Right cardiac atrium (tissue), 5 donors: ENCODE data around the gene STK32B. TPM values are rescaled to one million over a fixed set of nuclear protein-coding genes. Genes with fewer than 3 reads are reported as not detected.
"Not testable (repeated sequence)": the region's sequence is repeated elsewhere in the genome, so short reads cannot be mapped to it uniquely, and the experiment has no call there.

Experiments
- ATAC-seq, 2 donors: fragments of 200-7000 bp; cut with Tn5 transposase; one replicate each; pipeline versions ENCODE4 v1.8.0 to v1.9.1; 2020; ENCODE audit warnings: moderate library complexity in 2 of 2, mild to moderate bottlenecking in 1 of 2
- DNase-seq, 3 donors: peaks; one replicate each; pipeline ENCODE4 v3.0.0-alpha.2; 2020
- H3K27ac ChIP-seq: one replicate; pipeline ENCODE4 v1.5.1; 2013; ENCODE audit warnings: mild to moderate bottlenecking, low read length, control low read depth, moderate library complexity
- H3K27me3 ChIP-seq: one replicate; pipeline ENCODE4 v1.6.1; 2013; ENCODE audit not compliant: control insufficient read depth, insufficient read depth
- H3K4me1 ChIP-seq: one replicate; pipeline ENCODE4 v1.6.1; 2013; ENCODE audit warnings: low read length; ENCODE audit not compliant: control insufficient read depth, insufficient read depth
- H3K4me3 ChIP-seq: one replicate; pipeline ENCODE4 v1.5.1; 2013; ENCODE audit warnings: low read length, control low read depth
- H3K9me3 ChIP-seq: one replicate; pipeline ENCODE4 v1.6.1; 2013; ENCODE audit warnings: low read length; ENCODE audit not compliant: control insufficient read depth
- WGBS: extraction: QIAGEN DNeasy Blood & Tissue Kit; methylation state at CpG from one replicate; pipeline ENCODE4 v1.1.7; 2013; 5-methylcytosine and 5-hydroxymethylcytosine counted together
- intact Hi-C, 4 donors: fragments of 100-400 bp; cut with DNase I; formaldehyde crosslinking; loops; one replicate each; pipeline versions ENCODE4 v1.11.0 to v1.14.0; 2022 to 2023
- polyA plus RNA-seq: library from polyadenylated mRNA; stranded (reverse); fragments of 200-250 nt; gene quantifications from one replicate; pipeline ENCODE4 v1.2.3, GENCODE V29; 2013
- total RNA-seq, 4 donors: library from RNA; stranded (reverse); fragmentation: NEBNext Ultra II Directional; extraction: Animal tissue kit (Norgen Biotek cat#: 25700); gene quantifications; one replicate each; pipeline ENCODE4 v1.2.1, GENCODE V29; 2021
- donor health status: healthy with polysubstance abuse.
- donor health status: DM: no; HTN: yes; CAD: no.
- donor health status: DM: no; HTN: no; CAD: no.
- donor health status: DM: no; HTN: yes; CAD: no; lungs with severe emphysema.
- donor health status: DM: yes; HTN: yes; CAD: no.

The STK32B gene
- total and polyA plus RNA-seq, 5 donors, result 0.02 to 0.56 (median 0.29) TPM

DNA sequence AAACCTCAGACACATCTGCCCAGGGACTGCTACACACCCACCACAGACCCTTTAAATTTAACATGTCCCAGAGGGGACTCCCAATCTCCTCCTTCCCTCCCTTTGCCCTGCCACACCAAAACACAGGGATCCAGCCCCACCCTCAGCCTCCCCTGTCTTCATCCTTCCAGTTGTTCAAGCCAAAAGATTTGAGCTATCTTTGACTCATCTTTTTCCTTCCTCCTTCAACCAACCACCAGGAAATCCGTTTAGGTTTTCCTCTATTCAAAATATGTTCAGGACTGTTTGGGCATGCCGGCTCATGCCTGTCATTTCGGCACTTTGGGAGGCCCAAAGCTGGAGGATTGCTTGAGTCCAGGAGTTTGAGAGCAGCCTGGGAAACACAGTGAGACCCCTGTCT is 6.9 kb upstream of the STK32B start:
- 54% methylated on average over 3 of the region's 3 CpGs for WGBS
- Histone ChIP-seq H3K4me3 (no peak overlapping the region), H3K4me1 (no peaks in the 10 kb centered on the region), H3K27me3 (no peaks in the 10 kb centered on the region), H3K27ac (no peak overlapping the region), H3K9me3 (no peaks in the 10 kb centered on the region)
- intact Hi-C loops, result no loop called here
- ATAC-seq (no peak), DNase-seq (no peak)

DNA sequence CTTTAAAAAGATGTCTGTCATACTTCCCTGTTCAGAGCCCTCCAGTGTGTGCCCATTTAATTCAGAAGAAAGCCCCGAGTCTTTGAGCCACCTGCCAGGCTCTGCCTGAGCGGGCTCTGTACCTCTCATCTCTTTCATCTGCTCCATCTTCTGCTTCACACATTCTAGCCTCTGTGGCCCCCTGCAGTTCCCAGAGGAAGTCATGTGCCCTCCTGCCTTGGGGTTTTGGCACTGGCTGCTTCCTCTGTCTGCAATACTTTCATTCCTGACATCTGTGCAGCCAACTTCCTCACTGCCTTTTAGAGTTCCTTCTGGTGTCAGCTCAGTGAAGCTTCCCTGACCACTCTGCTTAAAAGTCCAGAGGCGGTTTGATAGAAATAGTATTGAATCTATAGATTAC is 6.2 kb upstream of the STK32B start:
- 60% methylated on average over 3 of the region's 3 CpGs for WGBS
- H3K27ac ChIP-seq, result no peak overlapping the region
- DNase-seq, result peak in 2 of 3 donors; percentile 26 to 68
- H3K9me3 ChIP-seq, result no peaks in the 10 kb centered on the region
- no peaks in the 10 kb centered on the region for H3K4me1 ChIP-seq
- H3K27me3 ChIP-seq, result no peaks in the 10 kb centered on the region
- peak; percentile 37 to 52 for ATAC-seq
- intact Hi-C loops, result no loop called here
- no peak overlapping the region for H3K4me3 ChIP-seq

DNA sequence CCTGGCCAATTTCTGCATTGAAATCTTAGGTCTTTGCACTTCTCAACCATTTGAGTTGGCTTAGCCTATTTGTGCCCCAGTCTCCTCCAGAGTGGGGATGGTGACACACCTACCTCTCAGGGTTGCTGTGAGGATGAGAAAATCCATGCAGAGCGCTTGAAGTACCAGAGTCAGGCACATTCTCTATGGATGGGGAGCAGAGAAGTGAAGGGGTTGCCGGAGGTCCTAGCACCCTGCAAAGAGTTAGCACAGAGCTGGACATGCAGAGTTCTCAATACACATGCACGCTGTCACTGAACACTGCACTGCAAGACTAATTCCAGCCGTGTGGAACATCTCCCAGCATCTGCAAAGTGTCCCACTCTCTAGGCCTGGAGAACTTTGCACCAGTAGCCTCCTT is 2.6 kb upstream of the STK32B start:
- 87% methylated on average over 4 of the region's 4 CpGs for WGBS
- Histone ChIP-seq H3K9me3 (no peaks in the 10 kb centered on the region), H3K27ac (no peak overlapping the region), H3K4me1 (no peaks in the 10 kb centered on the region), H3K27me3 (no peaks in the 10 kb centered on the region), H3K4me3 (no peak overlapping the region)
- intact Hi-C loops, result no loop called here
- ATAC-seq (no peak), DNase-seq (no peak)

DNA sequence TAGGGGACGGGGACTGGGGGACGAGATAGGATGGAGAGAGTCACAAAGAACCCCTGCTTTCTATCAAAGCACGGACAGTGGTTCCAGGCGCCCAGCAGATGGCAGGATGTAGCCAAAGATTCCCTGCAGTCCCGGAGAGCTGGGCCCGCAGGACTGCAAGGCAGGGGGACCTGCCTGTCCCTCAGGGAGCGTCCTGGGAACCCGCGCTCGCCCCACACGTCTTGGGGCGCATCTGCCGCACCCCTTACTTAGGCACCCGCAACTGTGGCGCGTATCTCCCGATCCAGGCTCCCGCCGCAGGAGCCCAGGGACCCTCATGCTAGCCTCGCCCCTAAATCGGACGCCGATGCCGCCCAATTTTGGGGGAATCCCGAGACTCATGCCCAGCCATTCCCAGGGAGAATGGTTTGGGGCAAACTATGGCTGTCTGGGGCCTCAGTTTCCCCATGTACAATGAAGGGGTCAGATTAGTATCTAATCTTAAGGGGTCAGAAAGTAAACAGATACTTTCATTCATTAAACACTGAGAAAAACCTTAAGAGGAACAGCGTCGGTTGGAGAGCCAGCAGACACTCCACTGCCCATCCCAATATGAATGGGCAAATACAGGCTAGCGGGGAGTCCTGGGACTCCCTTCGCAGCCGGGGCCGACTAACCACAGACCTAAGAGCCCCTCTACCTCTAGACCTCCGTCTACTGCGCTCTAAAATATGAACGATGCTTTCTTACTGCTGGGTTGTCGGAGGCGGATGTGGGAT is 581 bp upstream of the STK32B start:
- H3K27ac ChIP-seq, result no peak overlapping the region

DNA sequence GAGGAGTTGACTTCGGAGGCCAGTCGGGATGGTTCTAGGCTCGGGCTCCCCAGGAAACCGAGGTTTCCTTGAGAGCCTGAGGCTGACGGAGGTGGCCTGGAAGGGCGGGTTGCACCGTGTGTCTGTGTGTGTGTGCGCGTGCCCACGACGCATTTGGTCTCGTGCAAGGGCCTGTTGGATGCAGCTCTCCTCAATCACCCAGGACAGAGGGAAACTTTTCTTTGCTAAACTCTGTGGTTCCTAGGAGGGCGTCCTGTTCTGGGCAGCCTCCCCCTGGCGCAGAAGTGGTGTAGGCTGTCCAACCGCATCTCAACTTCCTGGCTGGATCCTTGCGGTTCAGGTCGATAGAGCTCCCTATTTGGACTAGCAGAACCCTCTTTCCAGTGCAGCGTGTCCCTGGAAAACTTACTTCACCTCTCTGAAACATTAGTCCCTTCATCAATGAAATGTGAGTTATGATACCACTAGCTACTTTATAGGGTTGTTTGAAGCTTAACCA is 973 bp downstream of the STK32B start:
- no peaks in the 10 kb centered on the region for H3K4me1 ChIP-seq
- peak overlapping the region; percentile 43 for H3K4me3 ChIP-seq
- DNase-seq (peak in 1 of 3 donors; percentile 54), ATAC-seq (peak in 1 of 2 donors; percentile 24)
- no peak overlapping the region for H3K27ac ChIP-seq
- H3K9me3 ChIP-seq, result no peaks in the 10 kb centered on the region
- intact Hi-C loops, result loop anchor here in 2 of 4 donors (5.0 to 10.0 kb wide), 3 partner anchors 403 to 763 kb away; no protein-coding TSS in a partner anchor
- WGBS, result 14% methylated on average over 18 of the region's 18 CpGs
- no peaks in the 10 kb centered on the region for H3K27me3 ChIP-seq

More for the DNA sequence above, 581 bp upstream of the STK32B start:
- H3K27me3 ChIP-seq, result no peaks in the 10 kb centered on the region
- DNase-seq, result peak; percentile 76 to 87 (median 83)
- intact Hi-C loops, result loop anchor here in 2 of 4 donors (5.0 to 10.0 kb wide), 3 partner anchors 404 to 764 kb away; no protein-coding TSS in a partner anchor
- ATAC-seq, result peak; percentile 85 to 93
- no peaks in the 10 kb centered on the region for H3K9me3 ChIP-seq
- peak overlapping the region; percentile 43 for H3K4me3 ChIP-seq
- no peaks in the 10 kb centered on the region for H3K4me1 ChIP-seq
- WGBS, result under 1% methylated on average over 36 of the region's 36 CpGs

DNA sequence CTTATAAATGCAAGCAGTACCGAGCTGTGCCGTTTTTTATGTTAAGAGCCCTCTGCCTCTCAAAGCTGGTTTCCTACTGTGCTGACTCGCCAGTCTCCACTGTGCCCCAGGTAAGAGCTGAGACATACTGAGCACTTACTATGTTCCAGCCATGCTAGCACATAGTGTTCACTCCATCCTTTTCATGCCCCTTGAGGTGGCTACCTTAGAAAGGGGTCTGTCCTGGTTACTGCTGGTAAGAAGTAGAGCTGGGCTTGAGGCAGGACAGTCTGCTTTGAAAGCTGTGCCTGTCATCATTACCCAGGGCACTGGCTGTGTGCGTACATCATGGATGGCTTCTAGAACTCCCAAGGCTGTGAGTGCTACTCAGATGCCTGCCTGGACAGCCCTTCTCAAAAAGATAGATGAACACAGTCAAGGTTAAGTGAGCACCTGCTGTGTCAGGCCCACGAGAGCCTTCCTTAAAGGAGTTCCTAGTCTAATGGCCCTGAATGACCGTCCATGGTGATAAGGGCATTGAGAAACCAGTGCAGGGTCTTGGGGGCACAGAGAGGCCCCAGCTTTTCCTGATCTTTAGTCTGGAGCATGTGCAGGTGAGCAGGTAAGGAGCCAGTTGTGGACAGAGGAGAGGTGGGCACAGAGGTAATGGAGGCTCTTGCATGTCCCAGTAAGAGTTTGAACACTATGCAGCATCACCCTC is 1.6 kb downstream of the STK32B start:
- Histone ChIP-seq H3K4me1 (no peaks in the 10 kb centered on the region), H3K4me3 (no peak overlapping the region), H3K9me3 (no peaks in the 10 kb centered on the region), H3K27me3 (no peaks in the 10 kb centered on the region), H3K27ac (no peak overlapping the region)
- DNase-seq (no peak), ATAC-seq (no peak)
- 71% methylated on average over 6 of the region's 6 CpGs for WGBS
- intact Hi-C loops, result loop anchor here in 2 of 4 donors (5.0 to 10.0 kb wide), 3 partner anchors 402 to 762 kb away; no protein-coding TSS in a partner anchor

DNA sequence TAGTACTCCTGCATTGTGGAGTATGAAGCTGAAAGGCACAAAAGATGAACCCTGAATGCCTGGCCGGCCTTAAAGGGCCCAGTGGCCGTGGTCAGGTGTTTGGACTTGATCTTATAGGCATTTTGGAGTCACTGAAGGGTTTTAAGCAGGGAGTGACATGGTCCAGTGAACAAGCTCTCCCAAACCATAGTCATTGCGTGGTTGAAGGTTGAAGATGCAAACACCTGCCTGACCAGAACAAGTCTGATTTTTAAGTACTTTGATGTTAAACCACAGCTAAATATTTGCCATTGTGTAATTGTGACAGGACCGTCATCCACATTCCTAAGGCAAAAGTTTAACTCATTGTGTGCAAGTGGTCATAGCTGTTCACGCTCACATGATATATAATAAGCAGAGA is 3.3 kb downstream of the STK32B start:
- intact Hi-C loops, result loop anchor here in 2 of 4 donors (5.0 to 10.0 kb wide), 3 partner anchors 400 to 760 kb away; no protein-coding TSS in a partner anchor

DNA sequence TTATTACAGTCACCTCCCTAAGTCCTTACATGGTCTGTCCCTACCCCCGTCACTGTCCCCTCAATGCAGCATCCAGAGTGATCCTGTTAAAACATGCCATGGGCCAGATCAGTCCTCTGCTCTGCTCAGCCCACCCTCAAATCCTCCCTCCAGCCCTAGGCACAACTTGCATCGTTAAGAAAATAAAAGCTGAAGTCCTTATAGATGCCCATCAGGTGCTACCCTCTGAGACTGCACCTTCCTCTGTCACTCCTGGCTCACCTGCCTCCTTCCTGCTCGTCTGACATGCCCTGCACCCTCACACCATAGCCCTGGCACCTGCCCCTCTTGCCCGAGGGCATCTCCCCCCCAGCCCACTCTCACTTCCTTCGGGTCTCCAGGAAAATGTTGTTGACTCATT is 4.1 kb downstream of the STK32B start:
- ATAC-seq, result no peak
- WGBS, result 55% methylated on average over 5 of the region's 5 CpGs
- no peaks in the 10 kb centered on the region for H3K27me3 ChIP-seq
- H3K9me3 ChIP-seq, result no peaks in the 10 kb centered on the region
- no peak overlapping the region for H3K4me3 ChIP-seq
- no peaks in the 10 kb centered on the region for H3K4me1 ChIP-seq
- no peak overlapping the region for H3K27ac ChIP-seq
- intact Hi-C loops, result loop anchor here in 2 of 4 donors (10.0 kb wide), 2 partner anchors 399 to 759 kb away; no protein-coding TSS in a partner anchor
- no peak for DNase-seq

More for the DNA sequence above, 3.3 kb downstream of the STK32B start:
- 73% methylated on average over 5 of the region's 5 CpGs for WGBS
- no peak overlapping the region for H3K27ac ChIP-seq
- H3K9me3 ChIP-seq, result no peaks in the 10 kb centered on the region
- no peak for ATAC-seq
- H3K4me3 ChIP-seq, result no peak overlapping the region
- DNase-seq, result no peak
- H3K27me3 ChIP-seq, result no peaks in the 10 kb centered on the region
- no peaks in the 10 kb centered on the region for H3K4me1 ChIP-seq

DNA sequence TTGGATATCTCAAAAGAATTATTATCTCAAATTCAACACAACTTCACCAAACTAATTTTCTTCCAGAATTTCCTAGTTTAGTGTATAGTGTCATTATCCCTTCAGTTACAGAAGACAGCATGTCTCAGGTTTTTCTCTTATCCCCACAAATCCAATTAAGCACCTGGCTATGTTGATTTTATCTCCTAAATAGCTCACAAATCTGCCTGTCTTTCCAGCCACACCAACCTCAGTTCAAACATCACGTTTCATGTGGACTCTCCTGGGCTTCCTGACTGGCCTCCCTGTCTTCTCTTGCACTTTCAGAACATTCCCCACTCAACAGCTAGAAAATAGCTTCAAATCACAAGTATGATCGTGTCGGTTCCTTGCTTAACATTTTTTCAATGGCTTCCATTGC is 14.8 kb downstream of the STK32B start:
- ATAC-seq, result no peak
- no peak overlapping the region for H3K27ac ChIP-seq
- 76% methylated on average over 3 of the region's 3 CpGs for WGBS
- H3K27me3 ChIP-seq, result no peaks in the 10 kb centered on the region
- no peak overlapping the region for H3K4me3 ChIP-seq
- no peak for DNase-seq
- no peaks in the 10 kb centered on the region for H3K9me3 ChIP-seq
- intact Hi-C loops, result no loop called here
- H3K4me1 ChIP-seq, result no peaks in the 10 kb centered on the region

DNA sequence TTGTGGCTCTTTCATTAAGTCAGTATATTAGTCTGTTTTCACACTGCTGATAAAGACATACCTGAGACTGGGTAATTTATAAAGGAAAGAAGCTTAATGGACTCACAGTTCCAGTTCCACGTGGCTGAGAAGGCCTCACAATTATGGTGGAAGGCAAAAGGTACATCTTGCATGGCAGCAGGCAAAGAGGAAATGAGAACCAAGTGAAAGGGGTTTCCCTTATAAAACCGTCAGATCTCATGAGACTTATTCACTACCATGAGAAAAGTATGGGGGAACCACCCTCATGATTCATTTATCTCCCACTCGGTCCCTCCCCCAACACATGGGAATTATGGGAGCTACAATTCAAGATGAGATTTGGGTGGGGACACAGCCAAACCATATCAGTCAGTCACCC is 15.7 kb downstream of the STK32B start:
- H3K4me1 ChIP-seq, intact Hi-C loops, H3K9me3 ChIP-seq, DNase-seq, H3K27me3 ChIP-seq, ATAC-seq, H3K27ac ChIP-seq, H3K4me3 ChIP-seq: not testable (repeated sequence)
- WGBS, result 77% methylated on average over 3 of the region's 3 CpGs

DNA sequence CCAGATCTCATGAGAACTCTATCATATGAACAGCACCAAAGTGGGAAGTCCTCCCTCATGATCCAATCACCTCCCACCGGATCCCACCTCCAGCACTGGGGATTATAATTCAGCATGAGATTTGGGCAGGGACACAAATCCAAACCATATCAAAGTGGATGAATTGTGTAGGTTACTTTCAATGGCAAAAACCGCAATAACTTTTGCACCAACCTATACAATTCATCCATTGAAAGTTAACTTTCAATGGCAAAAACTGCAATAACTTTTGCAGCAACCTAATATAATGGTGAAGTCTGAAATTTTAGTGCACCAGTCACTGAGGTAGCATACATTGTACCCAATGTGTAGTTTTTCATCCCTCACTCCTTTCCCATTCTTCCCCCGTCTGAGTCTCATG is 16.6 kb downstream of the STK32B start:
- DNase-seq, result no peak
- intact Hi-C loops, result no loop called here
- Histone ChIP-seq H3K9me3 (no peaks in the 10 kb centered on the region), H3K4me1 (no peaks in the 10 kb centered on the region), H3K27me3 (no peaks in the 10 kb centered on the region), H3K4me3 (no peak overlapping the region), H3K27ac (no peak overlapping the region)
- ATAC-seq, result no peak
- 96% methylated on average over 3 of the region's 3 CpGs for WGBS
